HG03139 (cell line): ENCODE results near the gene NCKAP5.

Experiments used
- ATAC-seq: cut with Tn5 transposase; IDR thresholded peaks from one replicate; pipeline ENCODE4 v1.9.1; 2021; ENCODE audit not compliant: unreplicated experiment

Gene NCKAP5

GRCh38 chr2:133574620-133575019 is 6.4 kb upstream of the NCKAP5 start:
- ATAC-seq, result no peak

GRCh38 chr2:133574186-133574585 is 5.9 kb upstream of the NCKAP5 start:
- ATAC-seq, result no peak

- no peak for ATAC-seq
Measured at GRCh38 chr2:133573491-133574162, 5.4 kb upstream of the NCKAP5 start.

GRCh38 chr2:133571249-133571648 is 3.0 kb upstream of the NCKAP5 start:
- no peak for ATAC-seq

GRCh38 chr2:133570542-133570941 is 2.3 kb upstream of the NCKAP5 start:
- no peak for ATAC-seq

- ATAC-seq, result no peak
Measured at GRCh38 chr2:133569286-133569830, 1.1 kb upstream of the NCKAP5 start.

GRCh38 chr2:133568598-133568997 is 335 bp upstream of the NCKAP5 start:
- ATAC-seq, result no peak

- no peak for ATAC-seq
Measured at GRCh38 chr2:133562558-133562957, 5.7 kb downstream of the NCKAP5 start.

- ATAC-seq, result no peak
Measured at GRCh38 chr2:133561045-133561852, 7.0 kb downstream of the NCKAP5 start.

- ATAC-seq, result no peak
Measured at GRCh38 chr2:133557614-133558013, 10.6 kb downstream of the NCKAP5 start.

GRCh38 chr2:133553838-133554408 is 14.3 kb downstream of the NCKAP5 start:
- ATAC-seq, result no peak

GRCh38 chr2:133553251-133553650 is 15.0 kb downstream of the NCKAP5 start:
- ATAC-seq, result no peak

- ATAC-seq, result no peak
Measured at GRCh38 chr2:133552821-133553220, 15.4 kb downstream of the NCKAP5 start.

- no peak for ATAC-seq
Measured at GRCh38 chr2:133541797-133542196, 26.5 kb downstream of the NCKAP5 start.

- no peak for ATAC-seq
Measured at GRCh38 chr2:133541376-133541775, 26.9 kb downstream of the NCKAP5 start.

GRCh38 chr2:133532919-133533318 is 35.3 kb downstream of the NCKAP5 start:
- ATAC-seq, result no peak

- no peak for ATAC-seq
Measured at GRCh38 chr2:133531382-133531781, 36.9 kb downstream of the NCKAP5 start.

- no peak for ATAC-seq
Measured at GRCh38 chr2:133530645-133531044, 37.6 kb downstream of the NCKAP5 start.

- no peak for ATAC-seq
Measured at GRCh38 chr2:133526530-133527300, 41.5 kb downstream of the NCKAP5 start.

GRCh38 chr2:133525613-133526529 is 42.4 kb downstream of the NCKAP5 start:
- ATAC-seq, result no peak
